Measurements from ENCODE around the gene PTGS2. TPM values are rescaled to one million over a fixed set of nuclear protein-coding genes. Genes with fewer than 3 reads are reported as not detected.
A peak's percentile ranks its signal among the peaks of the same experiment; 100 is the strongest.

PTGS2 gene
- total RNA-seq, result 1 to 10 TPM in 3 of 4 donors, under 1 TPM in 1; 0.84 to 4.9 (median 1.1) TPM

DNA sequence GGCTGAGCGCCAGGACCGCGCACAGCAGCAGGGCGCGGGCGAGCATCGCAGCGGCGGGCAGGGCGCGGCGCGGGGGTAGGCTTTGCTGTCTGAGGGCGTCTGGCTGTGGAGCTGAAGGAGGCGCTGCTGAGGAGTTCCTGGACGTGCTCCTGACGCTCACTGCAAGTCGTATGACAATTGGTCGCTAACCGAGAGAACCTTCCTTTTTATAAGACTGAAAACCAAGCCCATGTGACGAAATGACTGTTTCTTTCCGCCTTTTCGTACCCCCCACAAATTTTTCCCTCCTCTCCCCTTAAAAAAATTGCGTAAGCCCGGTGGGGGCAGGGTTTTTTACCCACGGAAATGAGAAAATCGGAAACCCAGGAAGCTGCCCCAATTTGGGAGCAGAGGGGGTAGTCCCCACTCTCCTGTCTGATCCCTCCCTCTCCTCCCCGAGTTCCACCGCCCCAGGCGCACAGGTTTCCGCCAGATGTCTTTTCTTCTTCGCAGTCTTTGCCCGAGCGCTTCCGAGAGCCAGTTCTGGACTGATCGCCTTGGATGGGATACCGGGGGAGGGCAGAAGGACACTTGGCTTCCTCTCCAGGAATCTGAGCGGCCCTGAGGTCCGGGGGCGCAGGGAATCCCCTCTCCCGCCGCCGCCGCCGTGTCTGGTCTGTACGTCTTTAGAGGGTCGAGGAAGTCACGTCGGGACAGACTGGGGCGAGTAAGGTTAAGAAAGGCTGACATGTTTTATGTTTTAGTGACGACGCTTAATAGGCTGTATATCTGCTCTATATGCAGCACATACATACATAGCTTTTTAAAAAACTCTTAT, at the start of gene PTGS2:
PTGS2 (minus strand) TSS at position 179 of the 817 bp plus-strand sequence; CDS start at position 46, 133 bp downstream.
- H3K36me3 ChIP-seq, result peaks cover 0 to 4% (median 0%) of the 10 kb centered on the region in 3 donors
- peaks cover 0 to 14% (median 0%) of the 10 kb centered on the region in 4 donors for H3K4me1 ChIP-seq
- DNase-seq (ENCODE audit: low spot score in 2 of 2), result peak; percentile 56 to 70
- H3K27ac ChIP-seq, result peak within 1 kb of the TSS; percentile 50 to 84 (median 68)
- 1 to 2% methylated on average over 48 to 52 of the region's 52 CpGs for WGBS, 2 donors
- no peaks in the 10 kb centered on the region for H3K27me3 ChIP-seq
- H3K4me3 ChIP-seq, result peak within 1 kb of the TSS; percentile 37 to 68 (median 54)
- no peaks in the 10 kb centered on the region for H3K9me3 ChIP-seq
- TF ChIP-seq POLR2A (IDR thresholded peaks at IDR 0.05) (peak; percentile 35 to 58), EP300 (IDR thresholded peaks at IDR 0.05) (peak in 1 of 2 donors; percentile 75)
- TF ChIP-seq, protein P1, sequence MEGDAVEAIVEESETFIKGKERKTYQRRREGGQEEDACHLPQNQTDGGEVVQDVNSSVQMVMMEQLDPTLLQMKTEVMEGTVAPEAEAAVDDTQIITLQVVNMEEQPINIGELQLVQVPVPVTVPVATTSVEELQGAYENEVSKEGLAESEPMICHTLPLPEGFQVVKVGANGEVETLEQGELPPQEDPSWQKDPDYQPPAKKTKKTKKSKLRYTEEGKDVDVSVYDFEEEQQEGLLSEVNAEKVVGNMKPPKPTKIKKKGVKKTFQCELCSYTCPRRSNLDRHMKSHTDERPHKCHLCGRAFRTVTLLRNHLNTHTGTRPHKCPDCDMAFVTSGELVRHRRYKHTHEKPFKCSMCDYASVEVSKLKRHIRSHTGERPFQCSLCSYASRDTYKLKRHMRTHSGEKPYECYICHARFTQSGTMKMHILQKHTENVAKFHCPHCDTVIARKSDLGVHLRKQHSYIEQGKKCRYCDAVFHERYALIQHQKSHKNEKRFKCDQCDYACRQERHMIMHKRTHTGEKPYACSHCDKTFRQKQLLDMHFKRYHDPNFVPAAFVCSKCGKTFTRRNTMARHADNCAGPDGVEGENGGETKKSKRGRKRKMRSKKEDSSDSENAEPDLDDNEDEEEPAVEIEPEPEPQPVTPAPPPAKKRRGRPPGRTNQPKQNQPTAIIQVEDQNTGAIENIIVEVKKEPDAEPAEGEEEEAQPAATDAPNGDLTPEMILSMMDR (IDR thresholded peaks at IDR 0.05), result peak; percentile 32 to 55 (median 46)

DNA sequence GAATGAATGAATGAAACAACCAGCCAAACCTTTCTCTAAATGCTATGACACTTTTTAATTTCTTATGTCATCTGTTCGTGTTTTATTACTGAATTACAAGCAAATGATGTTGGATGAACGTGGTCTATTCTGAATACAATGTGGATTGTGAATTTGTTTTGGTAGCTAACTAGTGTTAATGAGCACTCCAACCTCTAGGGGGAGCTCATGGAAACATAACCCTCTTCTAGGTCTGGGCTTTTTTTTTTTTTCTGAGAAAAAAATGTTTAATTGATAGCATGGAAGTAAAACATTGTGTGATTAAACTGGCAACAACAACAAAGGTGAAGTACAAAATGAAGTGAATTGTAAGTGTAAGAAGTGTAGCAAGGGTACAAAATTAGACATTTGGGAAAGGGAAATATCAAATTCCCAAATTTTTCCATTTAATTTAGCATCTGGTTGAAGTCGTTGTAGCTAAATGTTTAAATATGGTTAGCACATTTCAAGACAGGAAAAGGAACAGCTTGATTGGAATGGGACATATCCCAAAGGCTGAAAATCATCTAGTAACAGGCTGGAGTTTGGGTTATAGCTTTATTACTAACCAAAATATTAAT, 42.6 kb upstream of the PTGS2 start:
- Histone ChIP-seq H3K4me3 (no peak overlapping the region), H3K36me3 (no peaks in the 10 kb centered on the region), H3K9me3 (peaks cover 0 to 15% (median 0%) of the 10 kb centered on the region in 4 donors), H3K4me1 (no peaks in the 10 kb centered on the region), H3K27me3 (no peaks in the 10 kb centered on the region), H3K27ac (no peak overlapping the region)
- DNase-seq (ENCODE audit: low spot score in 2 of 2), result peak in 1 of 2 donors; percentile 65
- 49 to 54% methylated on average over 3 of the region's 3 CpGs for WGBS, 2 donors
- TF ChIP-seq POLR2A (IDR thresholded peaks at IDR 0.05), result no peak
- TF ChIP-seq EP300 (IDR thresholded peaks at IDR 0.05), result no peak
- TF ChIP-seq, protein P1 (IDR thresholded peaks at IDR 0.05), result peak in 2 of 5 experiments; percentile 20 to 24

DNA sequence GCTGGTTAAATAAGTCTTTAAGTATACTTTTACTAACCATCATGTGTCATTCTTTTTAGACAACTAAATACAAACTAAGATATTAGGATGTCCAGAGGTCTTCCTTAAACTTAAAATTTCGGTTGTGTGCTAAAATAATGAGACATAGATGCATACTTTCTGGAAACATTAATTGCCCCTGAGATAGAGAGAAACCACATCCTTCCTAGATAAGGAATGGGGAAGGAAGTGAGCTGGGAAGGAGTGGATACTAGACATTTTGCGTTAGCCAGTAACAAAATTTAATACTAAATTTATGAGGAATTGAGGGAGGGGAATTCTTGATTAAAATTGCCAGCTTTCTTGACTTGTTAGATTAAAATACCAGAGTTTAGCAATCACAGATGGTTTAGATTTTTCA, 37.1 kb upstream of the PTGS2 start:
- Histone ChIP-seq H3K36me3 (no peaks in the 10 kb centered on the region), H3K27ac (no peak overlapping the region), H3K9me3 (no peaks in the 10 kb centered on the region), H3K4me3 (no peak overlapping the region), H3K27me3 (no peaks in the 10 kb centered on the region), H3K4me1 (no peaks in the 10 kb centered on the region)
- WGBS, 2 donors, result 63 to 67% methylated on average over 2 of the region's 2 CpGs
- DNase-seq (ENCODE audit: low spot score in 2 of 2), result no peak
- TF ChIP-seq EP300 (IDR thresholded peaks at IDR 0.05) (no peak), POLR2A (IDR thresholded peaks at IDR 0.05) (no peak)
- TF ChIP-seq, protein P1 (IDR thresholded peaks at IDR 0.05), result no peak

DNA sequence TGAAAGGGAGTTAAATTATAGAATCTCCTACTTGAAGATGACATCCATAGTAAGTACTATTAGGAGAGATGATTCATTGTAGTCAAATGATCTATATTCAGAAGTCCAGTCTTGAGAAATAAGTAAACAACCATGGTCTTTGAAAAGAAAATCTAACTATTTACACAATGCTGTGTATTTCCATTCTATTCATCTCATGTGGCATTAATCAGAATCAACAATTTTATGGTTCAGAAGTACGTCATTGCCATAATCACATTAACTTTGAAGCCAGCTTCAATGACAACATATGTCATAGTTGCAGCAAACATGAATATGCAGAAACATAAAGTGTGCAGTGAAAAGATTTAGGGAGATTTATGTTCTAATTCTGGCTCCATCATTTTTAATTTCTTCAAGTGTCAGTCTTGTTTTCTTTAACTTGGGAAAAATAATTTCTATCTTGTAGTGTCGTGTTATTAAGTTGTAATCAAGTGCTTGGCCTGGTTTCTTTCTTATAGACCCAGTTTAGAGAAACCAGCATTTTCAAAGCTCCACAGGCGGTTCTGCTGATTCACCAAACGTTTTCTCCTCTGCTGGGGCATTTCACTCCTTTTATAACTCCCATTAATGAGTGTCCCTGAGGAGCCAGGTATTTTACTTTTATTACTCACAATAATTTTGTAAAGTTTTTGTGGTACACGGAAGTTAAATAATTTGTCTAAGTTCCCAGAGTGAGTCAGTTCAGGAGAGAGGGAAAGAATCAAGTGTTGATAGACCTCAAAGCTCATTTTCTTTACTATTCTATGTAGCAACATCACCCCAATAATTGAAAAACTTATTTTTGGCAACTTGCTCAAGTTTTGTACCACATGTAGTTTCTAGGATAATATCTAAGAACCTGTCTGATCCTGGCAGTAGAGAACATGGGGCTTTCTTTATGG, 35.9 kb upstream of the PTGS2 start:
- no peaks in the 10 kb centered on the region for H3K27me3 ChIP-seq
- H3K27ac ChIP-seq, result no peak overlapping the region
- no peaks in the 10 kb centered on the region for H3K36me3 ChIP-seq
- no peak overlapping the region for H3K4me3 ChIP-seq
- DNase-seq (ENCODE audit: low spot score in 2 of 2), result no peak
- H3K4me1 ChIP-seq, result no peaks in the 10 kb centered on the region
- 60 to 62% methylated on average over 5 of the region's 5 CpGs for WGBS, 2 donors
- no peaks in the 10 kb centered on the region for H3K9me3 ChIP-seq
- TF ChIP-seq, protein P1 (IDR thresholded peaks at IDR 0.05), result no peak
- TF ChIP-seq POLR2A (IDR thresholded peaks at IDR 0.05) (no peak), EP300 (IDR thresholded peaks at IDR 0.05) (no peak)

All from tibial nerve (tissue), 4 donors.